Measurements from ENCODE around the gene HBS1L.

HBS1L gene

DNA sequence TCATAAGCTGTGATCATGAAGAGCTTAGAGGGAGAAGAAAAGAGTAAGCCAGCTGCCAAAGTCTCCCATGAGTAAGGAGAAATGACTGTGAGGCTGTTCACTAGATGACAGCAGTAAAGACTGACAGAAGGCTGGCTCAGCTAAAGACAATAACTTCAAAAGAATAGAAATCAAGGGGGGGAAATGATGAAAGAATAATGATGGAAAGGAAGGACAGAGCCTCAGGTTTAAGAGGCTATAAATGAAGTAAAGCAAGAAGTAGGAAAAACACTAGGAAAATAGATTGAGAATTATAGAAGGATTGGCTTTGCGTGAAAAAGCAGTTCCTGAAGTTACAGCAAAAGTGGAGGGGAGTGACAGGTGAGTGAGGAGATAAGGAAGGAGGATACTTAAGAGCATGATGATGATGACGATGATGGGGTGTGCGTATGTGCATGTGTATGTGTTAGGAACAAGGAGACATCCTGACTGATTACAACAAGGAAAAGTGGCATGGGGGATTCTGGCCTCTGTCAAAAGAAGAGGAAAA is 48.2 kb downstream of the HBS1L start:
- no peak for DNase-seq (ENCODE audit: extremely low spot score)
- TF ChIP-seq, protein P1, sequence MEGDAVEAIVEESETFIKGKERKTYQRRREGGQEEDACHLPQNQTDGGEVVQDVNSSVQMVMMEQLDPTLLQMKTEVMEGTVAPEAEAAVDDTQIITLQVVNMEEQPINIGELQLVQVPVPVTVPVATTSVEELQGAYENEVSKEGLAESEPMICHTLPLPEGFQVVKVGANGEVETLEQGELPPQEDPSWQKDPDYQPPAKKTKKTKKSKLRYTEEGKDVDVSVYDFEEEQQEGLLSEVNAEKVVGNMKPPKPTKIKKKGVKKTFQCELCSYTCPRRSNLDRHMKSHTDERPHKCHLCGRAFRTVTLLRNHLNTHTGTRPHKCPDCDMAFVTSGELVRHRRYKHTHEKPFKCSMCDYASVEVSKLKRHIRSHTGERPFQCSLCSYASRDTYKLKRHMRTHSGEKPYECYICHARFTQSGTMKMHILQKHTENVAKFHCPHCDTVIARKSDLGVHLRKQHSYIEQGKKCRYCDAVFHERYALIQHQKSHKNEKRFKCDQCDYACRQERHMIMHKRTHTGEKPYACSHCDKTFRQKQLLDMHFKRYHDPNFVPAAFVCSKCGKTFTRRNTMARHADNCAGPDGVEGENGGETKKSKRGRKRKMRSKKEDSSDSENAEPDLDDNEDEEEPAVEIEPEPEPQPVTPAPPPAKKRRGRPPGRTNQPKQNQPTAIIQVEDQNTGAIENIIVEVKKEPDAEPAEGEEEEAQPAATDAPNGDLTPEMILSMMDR (IDR thresholded peaks at IDR 0.05; ENCODE audit: control extremely low read depth, extremely low read depth, low read depth, missing control alignments) = no peak
- CTCF ChIA-PET = interaction anchor here (1.3 kb wide), 1 partner anchor 16 kb away, joined by 4 read pairs; no protein-coding TSS in a partner anchor
- POLR2A ChIA-PET = no interaction called here

DNA sequence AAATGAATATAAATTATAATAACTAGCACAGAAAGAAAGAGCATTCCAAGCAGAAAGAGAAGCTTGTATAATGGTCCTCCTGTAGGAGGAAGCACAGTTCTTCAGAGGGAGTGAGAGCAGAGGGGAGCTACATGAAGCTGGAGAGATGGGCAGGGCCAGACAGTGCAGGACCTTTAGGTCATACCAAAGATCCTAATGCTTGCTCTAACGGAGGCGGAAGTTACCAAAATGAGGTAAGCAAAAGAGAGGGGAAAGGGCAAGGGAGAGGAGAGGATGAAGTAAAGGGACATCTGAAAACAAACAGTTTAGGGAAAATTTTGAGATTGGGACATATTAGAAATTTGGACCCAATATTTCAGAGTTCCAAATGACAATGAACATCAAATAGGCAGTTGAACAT is 50.2 kb downstream of the HBS1L start:
- no peak for DNase-seq (ENCODE audit: extremely low spot score)
- TF ChIP-seq, protein P1 (IDR thresholded peaks at IDR 0.05; ENCODE audit: control extremely low read depth, extremely low read depth, low read depth, missing control alignments) = peak; percentile 11
- POLR2A ChIA-PET = no interaction called here
- CTCF ChIA-PET = interaction anchor here (0.9 to 1.8 kb wide), 9 partner anchors 9 to 848 kb away, joined by 3 to 13 read pairs (median 3); no protein-coding TSS in a partner anchor

DNA sequence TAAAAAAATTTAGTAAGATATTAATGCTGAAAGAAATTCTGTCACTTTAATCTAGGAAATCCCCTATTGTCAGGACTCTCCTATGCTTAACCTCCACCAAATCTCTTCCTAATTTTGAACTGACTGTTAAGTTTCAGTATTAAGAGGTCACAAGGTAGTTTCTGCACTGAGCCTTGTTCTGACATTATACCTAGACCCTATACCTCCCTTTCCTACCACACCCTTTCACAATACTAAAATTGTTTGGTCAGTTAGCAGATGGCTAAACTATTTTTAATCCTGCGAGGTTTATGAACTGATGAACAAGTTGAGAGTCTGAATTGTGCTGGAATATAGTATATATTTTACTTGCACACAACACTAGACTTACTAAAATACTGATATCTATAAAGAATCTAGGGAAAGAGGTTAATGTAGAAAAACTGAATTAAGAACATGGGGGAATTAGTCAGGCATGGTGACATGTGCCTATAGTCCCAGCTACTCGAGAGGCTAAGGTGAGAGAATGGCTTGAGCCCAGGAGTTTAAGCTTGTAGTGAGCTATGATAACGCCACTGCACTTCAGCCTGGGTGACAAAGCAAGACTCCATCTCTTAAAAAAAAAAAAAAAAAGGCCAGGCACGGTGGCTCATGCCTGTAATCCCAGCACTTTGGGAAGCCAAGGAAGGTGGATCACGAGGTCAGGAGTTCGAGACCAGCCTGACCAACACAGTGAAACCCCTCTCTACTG is 51.5 kb downstream of the HBS1L start:
- ChIA-PET POLR2A (interaction anchor here (0.6 kb wide), 1 partner anchor 8 kb away, joined by 3 read pairs; no protein-coding TSS in a partner anchor), CTCF (interaction anchor here (0.8 to 1.8 kb wide), 8 partner anchors 9 to 420 kb away, joined by 3 to 13 read pairs (median 4); no protein-coding TSS in a partner anchor)
- peak; percentile 46 for DNase-seq (ENCODE audit: extremely low spot score)
- TF ChIP-seq, protein P1 (IDR thresholded peaks at IDR 0.05; ENCODE audit: control extremely low read depth, extremely low read depth, low read depth, missing control alignments) = no peak

DNA sequence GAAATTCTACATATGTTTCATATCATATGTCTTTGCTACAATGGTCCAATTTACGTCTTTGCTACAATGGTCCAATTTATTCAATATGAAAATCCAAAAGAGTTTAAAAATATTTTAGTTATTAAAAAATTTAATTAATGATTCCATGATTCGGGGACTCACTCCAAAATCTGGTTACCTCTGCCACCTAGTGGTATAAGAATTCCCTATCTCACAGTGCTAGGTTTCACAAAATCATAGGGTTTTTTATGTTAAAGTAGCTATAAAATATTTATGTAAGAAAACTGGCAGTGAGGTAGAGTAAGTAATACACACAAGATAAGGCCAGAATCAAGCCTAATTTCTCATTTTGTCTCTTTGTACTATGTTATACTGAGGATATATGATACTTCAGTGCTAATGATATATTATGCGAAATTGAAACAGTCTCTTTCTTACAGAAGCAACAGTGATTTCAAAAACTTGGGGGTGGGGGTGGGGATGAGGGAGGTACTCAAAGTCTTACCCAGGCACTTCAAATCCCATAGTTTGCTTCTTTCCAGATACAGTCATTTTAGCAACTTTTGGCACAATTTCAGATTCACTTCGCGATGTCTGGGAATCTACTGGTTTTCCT is 52.3 kb downstream of the HBS1L start:
- POLR2A ChIA-PET = no interaction called here
- TF ChIP-seq, protein P1 (IDR thresholded peaks at IDR 0.05; ENCODE audit: control extremely low read depth, extremely low read depth, low read depth, missing control alignments) = peak; percentile 40
- CTCF ChIA-PET = interaction anchor here (0.6 to 1.0 kb wide), 5 partner anchors 10 to 86 kb away, joined by 3 to 4 read pairs (median 3); no protein-coding TSS in a partner anchor
- no peak for DNase-seq (ENCODE audit: extremely low spot score)

DNA sequence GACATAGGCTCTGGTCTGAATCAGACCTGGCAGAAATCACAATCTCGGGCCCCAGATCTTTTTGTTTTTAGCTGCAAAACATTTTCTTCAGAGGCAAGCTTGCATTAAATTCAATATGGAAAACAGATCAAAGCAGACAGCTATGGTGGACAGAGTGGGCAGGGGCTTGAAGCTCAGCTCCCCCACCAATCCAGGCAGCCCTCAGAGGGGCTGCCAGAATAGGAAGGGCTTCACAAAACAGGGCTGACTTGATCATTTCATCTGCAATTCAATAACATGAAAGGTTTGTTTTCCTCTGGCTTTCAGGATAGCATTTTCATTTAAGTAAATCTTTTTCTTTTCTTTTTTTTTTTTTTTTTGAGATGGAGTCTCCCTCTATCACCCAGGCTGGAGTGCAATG is 55.5 kb downstream of the HBS1L start:
- POLR2A ChIA-PET = interaction anchor here (0.7 kb wide), 2 partner anchors 17 to 1288 kb away, joined by 5 read pairs; no protein-coding TSS in a partner anchor
- TF ChIP-seq, protein P1 (IDR thresholded peaks at IDR 0.05; ENCODE audit: control extremely low read depth, extremely low read depth, low read depth, missing control alignments) = no peak
- no peak for DNase-seq (ENCODE audit: extremely low spot score)
- CTCF ChIA-PET = interaction anchor here (1.0 to 2.4 kb wide), 3 partner anchors 9 to 184 kb away, joined by 3 to 9 read pairs (median 4); no protein-coding TSS in a partner anchor

Data from GM10248 (cell line).